Activated T-cell treated with anti-CD3 and anti-CD28 coated beads, Interleukin-2, amount 50 U/mL, for 24 hours (primary cell): ENCODE data around the gene CCDC68.

Experiments
- DNase-seq: peaks from one replicate; pipeline ENCODE4 v3.0.0-alpha.2; 2020
- H3K27ac Mint-ChIP-seq: 2 replicates; pipeline ENCODE4 v1.8.0; 2020; ENCODE audit warnings: mild to moderate bottlenecking, mixed read lengths
- H3K27me3 Mint-ChIP-seq: 2 replicates; pipeline ENCODE4 v1.8.0; 2020; ENCODE audit warnings: mixed read lengths
- H3K36me3 Mint-ChIP-seq: 2 replicates; pipeline ENCODE4 v1.8.0; 2020; ENCODE audit warnings: low read depth, mixed read lengths
- H3K4me1 Mint-ChIP-seq: 2 replicates; pipeline ENCODE4 v1.8.0; 2020; ENCODE audit warnings: low read depth, mixed read lengths
- H3K4me3 Mint-ChIP-seq: 2 replicates; pipeline ENCODE4 v1.8.0; 2020; ENCODE audit warnings: mild to moderate bottlenecking, moderate library complexity, mixed read lengths
- H3K9me3 Mint-ChIP-seq: 2 replicates; pipeline ENCODE4 v1.8.0; 2020; ENCODE audit warnings: mixed read lengths

CCDC68 gene

GRCh38 chr18:54881229-54881768 lies 78.0 kb downstream of the CCDC68 start:
- Mint-ChIP-seq H3K4me1 (no peaks in the 10 kb centered on the region), H3K27ac (no peak overlapping the region), H3K36me3 (no peaks in the 10 kb centered on the region), H3K27me3 (no peaks in the 10 kb centered on the region), H3K4me3 (no peak overlapping the region), H3K9me3 (no peaks in the 10 kb centered on the region)
- DNase-seq: no peak

- H3K36me3 Mint-ChIP-seq: no peaks in the 10 kb centered on the region
Measured at GRCh38 chr18:54880395-54881105, 78.7 kb downstream of the CCDC68 start.

GRCh38 chr18:54879691-54880090 lies 79.6 kb downstream of the CCDC68 start:
- DNase-seq: no peak
- Mint-ChIP-seq H3K9me3 (no peaks in the 10 kb centered on the region), H3K4me1 (no peaks in the 10 kb centered on the region), H3K27me3 (no peaks in the 10 kb centered on the region), H3K4me3 (no peak overlapping the region), H3K27ac (no peak overlapping the region), H3K36me3 (no peaks in the 10 kb centered on the region)

More at GRCh38 chr18:54880395-54881105, 78.7 kb downstream of the CCDC68 start:
- no peak for DNase-seq
- no peak overlapping the region for H3K27ac Mint-ChIP-seq
- H3K27me3 Mint-ChIP-seq: no peaks in the 10 kb centered on the region
- H3K4me3 Mint-ChIP-seq: no peak overlapping the region
- H3K4me1 Mint-ChIP-seq: no peaks in the 10 kb centered on the region
- H3K9me3 Mint-ChIP-seq: no peaks in the 10 kb centered on the region

GRCh38 chr18:54878659-54879358 lies 80.5 kb downstream of the CCDC68 start:
- no peaks in the 10 kb centered on the region for H3K9me3 Mint-ChIP-seq
- no peak overlapping the region for H3K4me3 Mint-ChIP-seq
- H3K27ac Mint-ChIP-seq: no peak overlapping the region
- no peaks in the 10 kb centered on the region for H3K36me3 Mint-ChIP-seq
- DNase-seq: no peak
- H3K27me3 Mint-ChIP-seq: no peaks in the 10 kb centered on the region
- H3K4me1 Mint-ChIP-seq: no peaks in the 10 kb centered on the region

GRCh38 chr18:54878159-54878622 lies 81.1 kb downstream of the CCDC68 start:
- H3K4me3 Mint-ChIP-seq: no peak overlapping the region
- H3K27me3 Mint-ChIP-seq: no peaks in the 10 kb centered on the region
- H3K27ac Mint-ChIP-seq: no peak overlapping the region
- H3K9me3 Mint-ChIP-seq: no peaks in the 10 kb centered on the region
- H3K4me1 Mint-ChIP-seq: peaks cover 2% of the 10 kb centered on the region
- no peak for DNase-seq
- H3K36me3 Mint-ChIP-seq: no peaks in the 10 kb centered on the region

GRCh38 chr18:54877076-54877475 lies 82.2 kb downstream of the CCDC68 start:
- Mint-ChIP-seq H3K27ac (no peak overlapping the region), H3K4me1 (peaks cover 7% of the 10 kb centered on the region), H3K27me3 (no peaks in the 10 kb centered on the region), H3K36me3 (no peaks in the 10 kb centered on the region), H3K4me3 (no peak overlapping the region), H3K9me3 (no peaks in the 10 kb centered on the region)
- no peak for DNase-seq

GRCh38 chr18:54875063-54875462 lies 84.2 kb downstream of the CCDC68 start:
- Mint-ChIP-seq H3K27ac (no peak overlapping the region), H3K4me3 (no peak overlapping the region), H3K4me1 (peaks cover 7% of the 10 kb centered on the region), H3K27me3 (no peaks in the 10 kb centered on the region), H3K9me3 (no peaks in the 10 kb centered on the region), H3K36me3 (no peaks in the 10 kb centered on the region)
- DNase-seq: no peak

- H3K36me3 Mint-ChIP-seq: no peaks in the 10 kb centered on the region
- no peak for DNase-seq
- H3K27me3 Mint-ChIP-seq: no peaks in the 10 kb centered on the region
- H3K27ac Mint-ChIP-seq: no peak overlapping the region
- peaks cover 7% of the 10 kb centered on the region for H3K4me1 Mint-ChIP-seq
- no peaks in the 10 kb centered on the region for H3K9me3 Mint-ChIP-seq
- H3K4me3 Mint-ChIP-seq: no peak overlapping the region
Measured at GRCh38 chr18:54873884-54874255, 85.4 kb downstream of the CCDC68 start.

- Mint-ChIP-seq H3K36me3 (no peaks in the 10 kb centered on the region), H3K9me3 (no peaks in the 10 kb centered on the region), H3K27ac (no peak overlapping the region), H3K4me1 (peaks cover 7% of the 10 kb centered on the region), H3K27me3 (no peaks in the 10 kb centered on the region), H3K4me3 (no peak overlapping the region)
- no peak for DNase-seq
Measured at GRCh38 chr18:54872681-54873080, 86.6 kb downstream of the CCDC68 start.

- no peaks in the 10 kb centered on the region for H3K27me3 Mint-ChIP-seq
- no peak overlapping the region for H3K27ac Mint-ChIP-seq
Measured at GRCh38 chr18:54871231-54871630, 88.0 kb downstream of the CCDC68 start.

GRCh38 chr18:54867131-54867530 lies 92.1 kb downstream of the CCDC68 start:
- Mint-ChIP-seq H3K9me3 (no peaks in the 10 kb centered on the region), H3K27ac (no peak overlapping the region), H3K36me3 (no peaks in the 10 kb centered on the region), H3K27me3 (no peaks in the 10 kb centered on the region), H3K4me3 (no peak overlapping the region), H3K4me1 (no peaks in the 10 kb centered on the region)
- no peak for DNase-seq

More at GRCh38 chr18:54871231-54871630, 88.0 kb downstream of the CCDC68 start:
- Mint-ChIP-seq H3K36me3 (no peaks in the 10 kb centered on the region), H3K4me3 (no peak overlapping the region), H3K4me1 (peaks cover 7% of the 10 kb centered on the region), H3K9me3 (no peaks in the 10 kb centered on the region)
- DNase-seq: no peak

- Mint-ChIP-seq H3K4me3 (no peak overlapping the region), H3K27ac (no peak overlapping the region), H3K4me1 (no peaks in the 10 kb centered on the region), H3K9me3 (no peaks in the 10 kb centered on the region), H3K27me3 (no peaks in the 10 kb centered on the region), H3K36me3 (no peaks in the 10 kb centered on the region)
- DNase-seq: no peak
Measured at GRCh38 chr18:54860941-54861340, 98.3 kb downstream of the CCDC68 start.

- DNase-seq: no peak
- Mint-ChIP-seq H3K27ac (no peak overlapping the region), H3K9me3 (no peaks in the 10 kb centered on the region), H3K4me3 (no peak overlapping the region), H3K27me3 (no peaks in the 10 kb centered on the region), H3K4me1 (no peaks in the 10 kb centered on the region), H3K36me3 (no peaks in the 10 kb centered on the region)
Measured at GRCh38 chr18:54859667-54860421, 99.4 kb downstream of the CCDC68 start.

- no peaks in the 10 kb centered on the region for H3K9me3 Mint-ChIP-seq
- H3K4me1 Mint-ChIP-seq: peaks cover 12% of the 10 kb centered on the region
- no peak overlapping the region for H3K4me3 Mint-ChIP-seq
- no peak for DNase-seq
- H3K27me3 Mint-ChIP-seq: no peaks in the 10 kb centered on the region
- no peaks in the 10 kb centered on the region for H3K36me3 Mint-ChIP-seq
- H3K27ac Mint-ChIP-seq: no peak overlapping the region
Measured at GRCh38 chr18:54857499-54857898, 101.8 kb downstream of the CCDC68 start.
